ENCODE measurements around the gene SSBP3. TPM values are rescaled to one million over a fixed set of nuclear protein-coding genes. Genes with fewer than 3 reads are reported as not detected.

SSBP3 gene
- total and polyA plus RNA-seq, 9 of the 15 experiments (the other 6 are each of a cell fraction or from before 2014, with no cell fraction given): 8.7 to 108 (median 33.8) TPM

DNA sequence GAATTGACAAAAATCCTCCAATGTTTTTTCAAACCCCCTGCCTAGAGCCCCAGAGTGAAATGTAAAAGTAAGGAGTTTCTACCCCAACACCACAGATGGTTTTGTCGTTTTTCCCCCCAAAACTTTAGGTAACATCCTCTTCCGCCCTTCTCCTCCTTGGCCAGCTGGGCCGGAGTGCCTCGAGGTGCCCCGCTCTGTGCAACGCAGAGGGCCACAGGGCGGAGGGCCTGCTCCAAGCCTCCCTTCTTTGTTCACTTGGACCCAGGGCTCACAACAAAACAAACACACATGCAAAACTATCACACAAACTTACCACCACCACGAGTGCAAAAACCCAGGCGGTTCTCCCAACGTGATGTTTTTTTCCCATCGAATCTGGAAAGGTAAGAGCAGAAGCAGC is 1.9 kb downstream of the SSBP3 start:
- intact Hi-C loops (cut with micrococcal nuclease): no loop called here
- in situ Hi-C loops (cut with MboI): loop anchor here (5.0 kb wide), 1 partner anchor 82 kb away; no protein-coding TSS in a partner anchor
- no peak for FAIRE-seq

More for the DNA sequence above, 1.9 kb downstream of the SSBP3 start:
- peak overlapping the region; percentile 59 for H3K4me3 ChIP-seq
- CTCF ChIA-PET (ENCODE audit: low intra/inter-chr PET ratio): interaction anchor here (0.5 to 5.0 kb wide), 2 partner anchors 84 to 334 kb away, joined by 4 to 34 read pairs; no protein-coding TSS in a partner anchor
- H3K9ac ChIP-seq (ENCODE audit: insufficient read depth in 1 of 2, low read depth in 2 of 2, low read length in 2 of 2): peak overlapping the region; percentile 18 to 64; a peak in 1 of 4 replicates
- ATAC-seq (no peak), DNase-seq (ENCODE audit: extremely low read depth in 1 of 4, low spot score in 3 of 4) (no peak)
- TF ChIP-seq ZNF217 (CRISPR knock-in tag; IDR thresholded peaks at IDR 0.05): no peak
- 0 out of 2 replicates have a peak, but pooled peaks have one; percentile 21 for TF ChIP-seq FOSL1 (tag; conservative IDR thresholded peaks at IDR 0.05)
- TF ChIP-seq RB1 (IDR thresholded peaks at IDR 0.05; ENCODE audit: low read depth): 0 out of 2 replicates have a peak, but pooled peaks have one; percentile 7
- TF ChIP-seq, protein P1, sequence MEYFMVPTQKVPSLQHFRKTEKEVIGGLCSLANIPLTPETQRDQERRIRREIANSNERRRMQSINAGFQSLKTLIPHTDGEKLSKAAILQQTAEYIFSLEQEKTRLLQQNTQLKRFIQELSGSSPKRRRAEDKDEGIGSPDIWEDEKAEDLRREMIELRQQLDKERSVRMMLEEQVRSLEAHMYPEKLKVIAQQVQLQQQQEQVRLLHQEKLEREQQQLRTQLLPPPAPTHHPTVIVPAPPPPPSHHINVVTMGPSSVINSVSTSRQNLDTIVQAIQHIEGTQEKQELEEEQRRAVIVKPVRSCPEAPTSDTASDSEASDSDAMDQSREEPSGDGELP (CRISPR knock-in tag; IDR thresholded peaks at IDR 0.05; ENCODE audit: borderline replicate concordance): peak; percentile 57
- peak; percentile 23 for TF ChIP-seq TBP (optimal IDR thresholded peaks at IDR 0.05; ENCODE audit: low read depth, low read length)
- H3K4me2 ChIP-seq (ENCODE audit: insufficient read depth, low read length): peak overlapping the region; percentile 71
- peaks cover 50% of the 10 kb centered on the region for H3K36me3 ChIP-seq (ENCODE audit: control insufficient read depth, insufficient read depth, low read length)
- H4K20me1 ChIP-seq (replicated peaks; ENCODE audit: control insufficient read depth, insufficient read depth, low read length): peaks cover 26% of the 10 kb centered on the region
- no peaks in the 10 kb centered on the region for H3K27me3 ChIP-seq (ENCODE audit: control insufficient read depth in 2 of 2, insufficient read depth in 2 of 2, low read length in 2 of 2)
- WGBS (ENCODE audit: insufficient coverage, low coverage, missing lambda C conversion rate): 52% methylated on average over 11 of the region's 11 CpGs
- POLR2A ChIA-PET: interaction anchor here (0.6 to 2.9 kb wide), 12 partner anchors 8 to 83 kb away, joined by 3 to 21 read pairs (median 4); no protein-coding TSS in a partner anchor
- H3K9me3 ChIP-seq (replicated peaks; ENCODE audit: control insufficient read depth, insufficient read depth, low read depth, low read length): no peaks in the 10 kb centered on the region
- BruUV-seq (replicated peaks): no TSS peak
- peaks cover 61% of the 10 kb centered on the region for H3K79me2 ChIP-seq (ENCODE audit: control insufficient read depth, insufficient read depth, low read length)
- no peak overlapping the region for H2AFZ ChIP-seq (ENCODE audit: low read depth, low read length)
- 0 out of 3 replicates have a peak overlapping the region, but pooled peaks have one; percentile 20 for H3K27ac ChIP-seq (ENCODE audit: extremely low read depth, low read depth, low read length)
- H3K9me1 ChIP-seq (ENCODE audit: control insufficient read depth, insufficient read depth, low read length): peaks cover 2% of the 10 kb centered on the region
- peaks cover 42 to 59% of the 10 kb centered on the region in 2 experiments for H3K4me1 ChIP-seq (replicated peaks in 1 of 2; ENCODE audit: control insufficient read depth in 2 of 2, insufficient read depth in 2 of 2, low read length in 2 of 2)
